ENCODE measurements around the gene PLXNA2. TPM values are rescaled to one million over a fixed set of nuclear protein-coding genes. Genes with fewer than 3 reads are reported as not detected.

PLXNA2 gene
- total and polyA plus RNA-seq, 2 of the 13 experiments (the other 11 are each of a cell fraction or from before 2014, with no cell fraction given): 1.1 to 2.1 TPM

DNA sequence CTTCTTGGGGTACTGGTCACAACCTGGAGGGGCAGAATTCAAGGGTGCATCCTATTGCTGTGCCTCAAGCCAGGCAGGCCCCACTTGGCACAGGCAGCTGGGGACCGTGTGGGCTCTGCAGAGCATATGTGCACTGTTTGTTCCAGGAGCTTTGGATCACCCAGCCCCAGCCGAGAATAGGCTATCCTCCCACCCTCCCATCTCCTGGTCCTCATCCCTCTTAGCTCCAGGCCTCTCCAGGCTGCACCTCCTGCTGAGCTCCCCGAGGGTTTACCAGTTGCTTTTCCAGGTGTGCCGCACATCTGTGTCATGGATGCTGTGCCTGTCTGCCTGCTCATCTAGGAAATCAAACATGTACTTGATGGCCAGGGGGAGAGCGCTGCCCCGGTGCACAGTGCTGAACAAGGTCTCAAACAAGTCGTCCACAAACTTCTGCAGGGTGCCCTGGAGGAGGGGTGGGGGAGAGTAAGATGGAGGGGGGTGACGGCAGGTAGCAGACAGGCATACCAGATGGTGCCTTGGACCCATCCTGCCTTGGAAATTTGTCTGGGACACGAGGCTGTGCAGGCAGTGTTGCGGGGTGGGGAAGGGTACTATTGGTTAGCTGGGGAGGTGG, 212.8 kb downstream of the PLXNA2 start (continued):
- TF ChIP-seq, protein P1, sequence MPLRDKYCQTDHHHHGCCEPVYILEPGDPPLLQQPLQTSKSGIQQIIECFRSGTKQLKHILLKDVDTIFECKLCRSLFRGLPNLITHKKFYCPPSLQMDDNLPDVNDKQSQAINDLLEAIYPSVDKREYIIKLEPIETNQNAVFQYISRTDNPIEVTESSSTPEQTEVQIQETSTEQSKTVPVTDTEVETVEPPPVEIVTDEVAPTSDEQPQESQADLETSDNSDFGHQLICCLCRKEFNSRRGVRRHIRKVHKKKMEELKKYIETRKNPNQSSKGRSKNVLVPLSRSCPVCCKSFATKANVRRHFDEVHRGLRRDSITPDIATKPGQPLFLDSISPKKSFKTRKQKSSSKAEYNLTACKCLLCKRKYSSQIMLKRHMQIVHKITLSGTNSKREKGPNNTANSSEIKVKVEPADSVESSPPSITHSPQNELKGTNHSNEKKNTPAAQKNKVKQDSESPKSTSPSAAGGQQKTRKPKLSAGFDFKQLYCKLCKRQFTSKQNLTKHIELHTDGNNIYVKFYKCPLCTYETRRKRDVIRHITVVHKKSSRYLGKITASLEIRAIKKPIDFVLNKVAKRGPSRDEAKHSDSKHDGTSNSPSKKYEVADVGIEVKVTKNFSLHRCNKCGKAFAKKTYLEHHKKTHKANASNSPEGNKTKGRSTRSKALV (CRISPR knock-in tag; IDR thresholded peaks at IDR 0.05): no peak
- no peak for TF ChIP-seq GTF2F1 (IDR thresholded peaks at IDR 0.05; ENCODE audit: low read length)
- TF ChIP-seq, protein P2, sequence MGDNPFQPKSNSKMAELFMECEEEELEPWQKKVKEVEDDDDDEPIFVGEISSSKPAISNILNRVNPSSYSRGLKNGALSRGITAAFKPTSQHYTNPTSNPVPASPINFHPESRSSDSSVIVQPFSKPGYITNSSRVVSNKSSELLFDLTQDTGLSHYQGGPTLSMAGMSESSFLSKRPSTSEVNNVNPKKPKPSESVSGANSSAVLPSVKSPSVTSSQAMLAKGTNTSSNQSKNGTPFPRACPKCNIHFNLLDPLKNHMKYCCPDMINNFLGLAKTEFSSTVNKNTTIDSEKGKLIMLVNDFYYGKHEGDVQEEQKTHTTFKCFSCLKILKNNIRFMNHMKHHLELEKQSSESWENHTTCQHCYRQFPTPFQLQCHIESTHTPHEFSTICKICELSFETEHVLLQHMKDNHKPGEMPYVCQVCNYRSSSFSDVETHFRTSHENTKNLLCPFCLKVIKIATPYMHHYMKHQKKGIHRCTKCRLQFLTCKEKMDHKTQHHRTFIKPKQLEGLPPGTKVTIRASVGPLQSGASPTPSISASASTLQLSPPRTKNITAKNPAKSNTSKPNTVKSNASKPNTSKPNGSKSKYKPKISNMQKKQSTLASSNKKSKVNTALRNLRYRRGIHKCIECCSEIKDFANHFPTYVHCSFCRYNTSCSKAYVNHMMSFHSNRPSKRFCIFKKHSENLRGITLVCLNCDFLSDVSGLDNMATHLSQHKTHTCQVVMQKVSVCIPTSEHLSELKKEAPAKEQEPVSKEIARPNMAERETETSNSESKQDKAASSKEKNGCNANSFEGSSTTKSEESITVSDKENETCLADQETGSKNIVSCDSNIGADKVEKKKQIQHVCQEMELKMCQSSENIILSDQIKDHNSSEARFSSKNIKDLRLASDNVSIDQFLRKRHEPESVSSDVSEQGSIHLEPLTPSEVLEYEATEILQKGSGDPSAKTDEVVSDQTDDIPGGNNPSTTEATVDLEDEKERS (CRISPR knock-in tag; IDR thresholded peaks at IDR 0.05): no peak
- TF ChIP-seq TBX2 (CRISPR knock-in tag; IDR thresholded peaks at IDR 0.05; ENCODE audit: borderline replicate concordance): no peak
- no peak for TF ChIP-seq ISL2 (CRISPR knock-in tag; IDR thresholded peaks at IDR 0.05)
- no peak for TF ChIP-seq NR3C1 (CRISPR knock-in tag; IDR thresholded peaks at IDR 0.05)
- TF ChIP-seq ZNF451 (CRISPR knock-in tag; IDR thresholded peaks at IDR 0.05): no peak
- TF ChIP-seq, protein P3, sequence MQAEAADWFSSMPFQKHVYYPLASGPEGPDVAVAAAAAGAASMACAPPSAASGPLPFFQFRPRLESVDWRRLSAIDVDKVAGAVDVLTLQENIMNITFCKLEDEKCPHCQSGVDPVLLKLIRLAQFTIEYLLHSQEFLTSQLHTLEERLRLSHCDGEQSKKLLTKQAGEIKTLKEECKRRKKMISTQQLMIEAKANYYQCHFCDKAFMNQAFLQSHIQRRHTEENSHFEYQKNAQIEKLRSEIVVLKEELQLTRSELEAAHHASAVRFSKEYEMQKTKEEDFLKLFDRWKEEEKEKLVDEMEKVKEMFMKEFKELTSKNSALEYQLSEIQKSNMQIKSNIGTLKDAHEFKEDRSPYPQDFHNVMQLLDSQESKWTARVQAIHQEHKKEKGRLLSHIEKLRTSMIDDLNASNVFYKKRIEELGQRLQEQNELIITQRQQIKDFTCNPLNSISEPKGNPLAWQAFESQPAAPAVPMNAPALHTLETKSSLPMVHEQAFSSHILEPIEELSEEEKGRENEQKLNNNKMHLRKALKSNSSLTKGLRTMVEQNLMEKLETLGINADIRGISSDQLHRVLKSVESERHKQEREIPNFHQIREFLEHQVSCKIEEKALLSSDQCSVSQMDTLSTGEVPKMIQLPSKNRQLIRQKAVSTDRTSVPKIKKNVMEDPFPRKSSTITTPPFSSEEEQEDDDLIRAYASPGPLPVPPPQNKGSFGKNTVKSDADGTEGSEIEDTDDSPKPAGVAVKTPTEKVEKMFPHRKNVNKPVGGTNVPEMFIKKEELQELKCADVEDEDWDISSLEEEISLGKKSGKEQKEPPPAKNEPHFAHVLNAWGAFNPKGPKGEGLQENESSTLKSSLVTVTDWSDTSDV (CRISPR knock-in tag; IDR thresholded peaks at IDR 0.05): no peak
- no peak for TF ChIP-seq REL (CRISPR knock-in tag; conservative IDR thresholded peaks at IDR 0.05)

All from HepG2 (cell line).